ENCODE measurements around the gene SLC6A17. TPM values are rescaled to one million over a fixed set of nuclear protein-coding genes. Genes with fewer than 3 reads are reported as not detected.

SLC6A17 gene
- total and polyA plus RNA-seq, 2 experiments from 2014 or later: 0.03 to 0.17 TPM

DNA sequence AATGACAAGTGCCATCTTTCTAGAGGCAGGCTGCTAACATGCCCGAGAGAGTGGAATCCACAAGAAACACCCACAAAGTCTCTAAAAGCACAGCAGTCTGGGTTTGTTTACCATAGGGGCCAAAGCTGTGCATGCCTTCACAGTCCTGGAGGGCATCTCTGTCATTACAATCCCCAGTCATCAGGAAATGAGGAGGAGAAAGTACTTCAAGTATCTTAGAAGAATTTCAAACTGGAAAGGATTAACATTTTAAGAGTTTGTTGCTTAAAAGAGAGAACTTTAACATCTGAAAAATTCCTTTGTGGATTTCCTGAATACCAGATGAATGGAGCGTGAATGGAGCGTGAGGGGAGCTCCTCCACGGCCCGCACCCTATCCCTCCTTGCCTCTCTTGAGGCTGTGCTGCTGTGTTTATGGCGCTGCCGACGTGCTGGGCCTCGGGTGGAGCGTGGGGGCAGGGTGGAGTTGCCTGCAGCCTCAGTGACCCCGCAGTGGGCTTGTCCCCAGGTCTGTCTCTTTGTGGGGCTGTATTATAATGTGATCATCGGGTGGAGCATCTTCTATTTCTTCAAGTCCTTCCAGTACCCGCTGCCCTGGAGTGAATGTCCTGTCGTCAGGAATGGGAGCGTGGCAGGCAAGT is 23.3 kb downstream of the SLC6A17 start (continued):
- TF ChIP-seq, protein P1, sequence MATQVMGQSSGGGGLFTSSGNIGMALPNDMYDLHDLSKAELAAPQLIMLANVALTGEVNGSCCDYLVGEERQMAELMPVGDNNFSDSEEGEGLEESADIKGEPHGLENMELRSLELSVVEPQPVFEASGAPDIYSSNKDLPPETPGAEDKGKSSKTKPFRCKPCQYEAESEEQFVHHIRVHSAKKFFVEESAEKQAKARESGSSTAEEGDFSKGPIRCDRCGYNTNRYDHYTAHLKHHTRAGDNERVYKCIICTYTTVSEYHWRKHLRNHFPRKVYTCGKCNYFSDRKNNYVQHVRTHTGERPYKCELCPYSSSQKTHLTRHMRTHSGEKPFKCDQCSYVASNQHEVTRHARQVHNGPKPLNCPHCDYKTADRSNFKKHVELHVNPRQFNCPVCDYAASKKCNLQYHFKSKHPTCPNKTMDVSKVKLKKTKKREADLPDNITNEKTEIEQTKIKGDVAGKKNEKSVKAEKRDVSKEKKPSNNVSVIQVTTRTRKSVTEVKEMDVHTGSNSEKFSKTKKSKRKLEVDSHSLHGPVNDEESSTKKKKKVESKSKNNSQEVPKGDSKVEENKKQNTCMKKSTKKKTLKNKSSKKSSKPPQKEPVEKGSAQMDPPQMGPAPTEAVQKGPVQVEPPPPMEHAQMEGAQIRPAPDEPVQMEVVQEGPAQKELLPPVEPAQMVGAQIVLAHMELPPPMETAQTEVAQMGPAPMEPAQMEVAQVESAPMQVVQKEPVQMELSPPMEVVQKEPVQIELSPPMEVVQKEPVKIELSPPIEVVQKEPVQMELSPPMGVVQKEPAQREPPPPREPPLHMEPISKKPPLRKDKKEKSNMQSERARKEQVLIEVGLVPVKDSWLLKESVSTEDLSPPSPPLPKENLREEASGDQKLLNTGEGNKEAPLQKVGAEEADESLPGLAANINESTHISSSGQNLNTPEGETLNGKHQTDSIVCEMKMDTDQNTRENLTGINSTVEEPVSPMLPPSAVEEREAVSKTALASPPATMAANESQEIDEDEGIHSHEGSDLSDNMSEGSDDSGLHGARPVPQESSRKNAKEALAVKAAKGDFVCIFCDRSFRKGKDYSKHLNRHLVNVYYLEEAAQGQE (IDR thresholded peaks at IDR 0.05; ENCODE audit: unreplicated experiment): no peak
- TF ChIP-seq CREB1 (CRISPR knock-in tag; IDR thresholded peaks at IDR 0.05; ENCODE audit: low read depth) (no peak), ZNF114 (CRISPR knock-in tag; IDR thresholded peaks at IDR 0.05) (no peak), POLR2AphosphoS5 (IDR thresholded peaks at IDR 0.05; ENCODE audit: low read depth) (no peak), NANOG (IDR thresholded peaks at IDR 0.05; ENCODE audit: borderline replicate concordance) (no peak)
- TF ChIP-seq, protein P2, sequence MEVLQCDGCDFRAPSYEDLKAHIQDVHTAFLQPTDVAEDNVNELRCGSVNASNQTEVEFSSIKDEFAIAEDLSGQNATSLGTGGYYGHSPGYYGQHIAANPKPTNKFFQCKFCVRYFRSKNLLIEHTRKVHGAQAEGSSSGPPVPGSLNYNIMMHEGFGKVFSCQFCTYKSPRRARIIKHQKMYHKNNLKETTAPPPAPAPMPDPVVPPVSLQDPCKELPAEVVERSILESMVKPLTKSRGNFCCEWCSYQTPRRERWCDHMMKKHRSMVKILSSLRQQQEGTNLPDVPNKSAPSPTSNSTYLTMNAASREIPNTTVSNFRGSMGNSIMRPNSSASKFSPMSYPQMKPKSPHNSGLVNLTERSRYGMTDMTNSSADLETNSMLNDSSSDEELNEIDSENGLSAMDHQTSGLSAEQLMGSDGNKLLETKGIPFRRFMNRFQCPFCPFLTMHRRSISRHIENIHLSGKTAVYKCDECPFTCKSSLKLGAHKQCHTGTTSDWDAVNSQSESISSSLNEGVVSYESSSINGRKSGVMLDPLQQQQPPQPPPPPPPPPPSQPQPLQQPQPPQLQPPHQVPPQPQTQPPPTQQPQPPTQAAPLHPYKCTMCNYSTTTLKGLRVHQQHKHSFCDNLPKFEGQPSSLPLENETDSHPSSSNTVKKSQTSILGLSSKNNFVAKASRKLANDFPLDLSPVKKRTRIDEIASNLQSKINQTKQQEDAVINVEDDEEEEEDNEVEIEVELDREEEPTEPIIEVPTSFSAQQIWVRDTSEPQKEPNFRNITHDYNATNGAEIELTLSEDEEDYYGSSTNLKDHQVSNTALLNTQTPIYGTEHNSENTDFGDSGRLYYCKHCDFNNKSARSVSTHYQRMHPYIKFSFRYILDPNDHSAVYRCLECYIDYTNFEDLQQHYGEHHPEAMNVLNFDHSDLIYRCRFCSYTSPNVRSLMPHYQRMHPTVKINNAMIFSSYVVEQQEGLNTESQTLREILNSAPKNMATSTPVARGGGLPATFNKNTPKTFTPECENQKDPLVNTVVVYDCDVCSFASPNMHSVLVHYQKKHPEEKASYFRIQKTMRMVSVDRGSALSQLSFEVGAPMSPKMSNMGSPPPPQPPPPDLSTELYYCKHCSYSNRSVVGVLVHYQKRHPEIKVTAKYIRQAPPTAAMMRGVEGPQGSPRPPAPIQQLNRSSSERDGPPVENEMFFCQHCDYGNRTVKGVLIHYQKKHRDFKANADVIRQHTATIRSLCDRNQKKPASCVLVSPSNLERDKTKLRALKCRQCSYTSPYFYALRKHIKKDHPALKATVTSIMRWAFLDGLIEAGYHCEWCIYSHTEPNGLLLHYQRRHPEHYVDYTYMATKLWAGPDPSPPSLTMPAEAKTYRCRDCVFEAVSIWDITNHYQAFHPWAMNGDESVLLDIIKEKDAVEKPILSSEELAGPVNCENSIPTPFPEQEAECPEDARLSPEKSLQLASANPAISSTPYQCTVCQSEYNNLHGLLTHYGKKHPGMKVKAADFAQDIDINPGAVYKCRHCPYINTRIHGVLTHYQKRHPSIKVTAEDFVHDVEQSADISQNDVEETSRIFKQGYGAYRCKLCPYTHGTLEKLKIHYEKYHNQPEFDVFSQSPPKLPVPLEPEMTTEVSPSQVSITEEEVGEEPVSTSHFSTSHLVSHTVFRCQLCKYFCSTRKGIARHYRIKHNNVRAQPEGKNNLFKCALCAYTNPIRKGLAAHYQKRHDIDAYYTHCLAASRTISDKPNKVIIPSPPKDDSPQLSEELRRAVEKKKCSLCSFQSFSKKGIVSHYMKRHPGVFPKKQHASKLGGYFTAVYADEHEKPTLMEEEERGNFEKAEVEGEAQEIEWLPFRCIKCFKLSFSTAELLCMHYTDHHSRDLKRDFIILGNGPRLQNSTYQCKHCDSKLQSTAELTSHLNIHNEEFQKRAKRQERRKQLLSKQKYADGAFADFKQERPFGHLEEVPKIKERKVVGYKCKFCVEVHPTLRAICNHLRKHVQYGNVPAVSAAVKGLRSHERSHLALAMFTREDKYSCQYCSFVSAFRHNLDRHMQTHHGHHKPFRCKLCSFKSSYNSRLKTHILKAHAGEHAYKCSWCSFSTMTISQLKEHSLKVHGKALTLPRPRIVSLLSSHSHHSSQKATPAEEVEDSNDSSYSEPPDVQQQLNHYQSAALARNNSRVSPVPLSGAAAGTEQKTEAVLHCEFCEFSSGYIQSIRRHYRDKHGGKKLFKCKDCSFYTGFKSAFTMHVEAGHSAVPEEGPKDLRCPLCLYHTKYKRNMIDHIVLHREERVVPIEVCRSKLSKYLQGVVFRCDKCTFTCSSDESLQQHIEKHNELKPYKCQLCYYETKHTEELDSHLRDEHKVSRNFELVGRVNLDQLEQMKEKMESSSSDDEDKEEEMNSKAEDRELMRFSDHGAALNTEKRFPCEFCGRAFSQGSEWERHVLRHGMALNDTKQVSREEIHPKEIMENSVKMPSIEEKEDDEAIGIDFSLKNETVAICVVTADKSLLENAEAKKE (CRISPR knock-in tag; IDR thresholded peaks at IDR 0.05): no peak

All from GM23338 (cell line).